HG03378 (cell line): ENCODE results near the gene PHF20.
"Not testable (repeated sequence)": the region's sequence is repeated elsewhere in the genome, so short reads cannot be mapped to it uniquely, and the experiment has no call there.

Experiments
- ATAC-seq: cut with Tn5 transposase; IDR thresholded peaks from one replicate; pipeline ENCODE4 v1.9.1; 2021; ENCODE audit warnings: mild to moderate bottlenecking, moderate library complexity; ENCODE audit not compliant: unreplicated experiment

The PHF20 gene

GRCh38 chr20:35883778-35884540 lies 112.1 kb downstream of the PHF20 start:
- no peak for ATAC-seq

DNA sequence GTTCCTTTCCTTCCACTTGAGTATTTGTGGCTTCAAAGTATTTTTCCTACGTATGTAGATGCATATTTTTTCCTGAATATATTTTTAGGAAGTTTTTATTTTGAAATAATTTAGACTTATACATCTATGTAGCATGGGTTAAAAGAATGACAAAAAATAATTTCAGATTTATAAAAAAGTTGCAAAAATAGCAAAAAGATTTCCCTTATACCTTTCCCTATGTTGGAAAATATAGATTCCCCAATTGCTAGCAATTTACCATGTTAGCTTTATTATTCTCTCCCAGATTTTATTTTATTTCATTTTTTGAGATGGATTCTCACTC lies 112.7 kb downstream of the PHF20 start:
- ATAC-seq = no peak

- ATAC-seq = no peak
These were observed 113.4 kb downstream of the PHF20 start for GRCh38 chr20:35885212-35885611.

GRCh38 chr20:35886537-35886936 lies 114.7 kb downstream of the PHF20 start:
- no peak for ATAC-seq

DNA sequence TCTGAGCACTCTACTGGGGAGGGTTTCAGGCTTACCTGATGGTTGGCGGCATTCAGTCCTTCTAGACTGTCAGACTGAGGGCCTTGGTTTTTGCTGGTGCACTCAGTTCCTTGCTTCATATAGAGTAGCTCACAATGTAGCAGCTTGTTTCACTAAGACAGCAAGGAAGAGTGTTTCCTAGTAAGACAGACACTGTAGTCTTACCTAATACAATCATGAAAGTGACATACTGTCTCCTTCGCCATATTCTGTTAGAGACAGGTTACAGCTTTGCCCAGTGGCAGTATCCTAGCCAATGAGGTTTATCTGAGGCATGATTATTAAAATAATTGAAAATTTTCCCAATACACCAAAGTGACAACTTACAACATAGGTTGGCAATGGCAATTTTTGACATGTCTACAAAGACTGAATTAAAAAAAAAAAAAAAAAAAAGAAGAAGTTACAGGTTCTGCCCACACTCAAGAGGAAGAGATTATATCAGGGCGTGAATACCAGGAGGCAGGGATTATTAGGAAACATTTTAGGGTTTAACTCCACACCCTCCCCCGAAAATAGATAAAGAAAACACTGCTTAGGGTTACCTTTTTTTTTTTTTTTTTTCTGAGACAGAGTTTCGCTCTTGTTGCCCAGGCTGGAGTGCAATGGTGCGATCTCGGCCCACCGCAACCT lies 115.7 kb downstream of the PHF20 start:
- no peak for ATAC-seq

DNA sequence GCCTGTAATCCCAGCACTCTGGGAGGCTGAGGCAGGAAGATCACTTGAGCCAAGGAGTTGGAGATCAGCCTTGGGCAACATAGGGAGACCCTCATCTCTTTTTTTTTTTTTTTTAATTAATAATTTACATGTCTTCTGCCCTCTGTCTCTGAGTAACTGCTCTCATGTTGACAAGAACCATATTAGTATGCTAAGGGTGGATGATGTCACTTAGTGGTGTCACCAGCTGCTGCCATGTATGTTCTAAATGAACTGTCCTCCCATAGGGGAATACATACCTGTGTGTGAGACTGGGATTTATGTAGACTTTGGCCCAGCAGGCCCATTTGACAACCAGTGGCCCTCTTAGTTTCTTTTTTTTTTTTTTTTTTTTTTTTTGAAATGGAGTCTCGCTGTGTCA lies 116.8 kb downstream of the PHF20 start:
- no peak for ATAC-seq

DNA sequence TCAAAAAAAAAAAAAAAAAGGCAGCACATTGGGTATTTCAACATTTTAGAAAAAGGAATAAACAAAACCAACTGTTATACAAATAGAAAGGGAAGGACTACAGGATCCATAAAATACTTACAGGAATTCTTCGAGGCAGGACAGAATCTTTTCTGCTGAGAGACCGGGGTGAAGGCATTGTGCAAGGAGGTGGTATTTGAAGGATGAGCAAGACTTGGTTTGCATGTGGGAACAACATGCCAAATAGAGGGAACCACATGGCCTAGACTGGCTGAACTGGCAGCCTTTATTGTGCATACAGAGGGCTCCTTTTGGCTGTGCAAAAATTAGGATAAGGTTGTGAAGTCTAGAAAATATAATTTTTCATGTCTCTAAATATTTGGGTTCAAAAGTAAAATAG lies 119.6 kb downstream of the PHF20 start:
- ATAC-seq = no peak

DNA sequence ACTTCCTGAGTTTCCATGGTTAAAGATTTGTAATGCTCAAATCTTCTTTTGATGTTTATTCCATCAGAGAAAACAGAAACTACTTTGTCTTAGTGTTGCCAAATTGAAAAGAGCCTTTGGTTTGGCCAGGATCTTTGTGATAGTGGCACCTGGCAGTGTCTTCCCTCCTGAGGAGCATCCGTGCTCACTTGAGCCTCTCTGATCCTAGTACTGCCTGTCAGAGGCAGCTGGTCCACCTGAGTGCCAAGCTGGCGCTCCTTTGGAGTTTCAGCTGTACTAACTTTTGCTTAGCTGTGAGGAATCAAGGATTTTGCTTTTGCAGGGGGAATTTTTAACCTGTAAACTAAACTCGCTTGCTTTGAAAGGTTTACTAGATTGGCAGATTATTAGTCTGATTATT lies 121.1 kb downstream of the PHF20 start:
- no peak for ATAC-seq

DNA sequence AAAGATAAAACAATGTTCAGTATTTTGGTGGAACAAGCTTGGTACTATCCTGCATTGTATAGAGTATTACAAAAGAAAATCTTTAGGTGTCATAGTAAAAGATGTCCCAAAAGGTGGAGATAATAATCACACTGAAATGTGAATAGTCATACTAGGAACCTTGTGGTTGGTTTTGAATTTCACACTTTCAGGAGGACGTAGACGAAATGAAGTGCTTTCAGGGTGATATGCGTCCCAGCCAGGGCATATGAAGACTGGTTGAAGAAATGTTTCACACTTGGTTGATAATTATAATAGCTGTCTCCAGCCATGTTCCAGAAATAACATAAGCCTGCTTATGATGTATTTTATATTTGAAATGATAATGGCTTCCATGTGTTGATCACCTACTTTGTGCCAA lies 122.1 kb downstream of the PHF20 start:
- peak; percentile 87 for ATAC-seq

DNA sequence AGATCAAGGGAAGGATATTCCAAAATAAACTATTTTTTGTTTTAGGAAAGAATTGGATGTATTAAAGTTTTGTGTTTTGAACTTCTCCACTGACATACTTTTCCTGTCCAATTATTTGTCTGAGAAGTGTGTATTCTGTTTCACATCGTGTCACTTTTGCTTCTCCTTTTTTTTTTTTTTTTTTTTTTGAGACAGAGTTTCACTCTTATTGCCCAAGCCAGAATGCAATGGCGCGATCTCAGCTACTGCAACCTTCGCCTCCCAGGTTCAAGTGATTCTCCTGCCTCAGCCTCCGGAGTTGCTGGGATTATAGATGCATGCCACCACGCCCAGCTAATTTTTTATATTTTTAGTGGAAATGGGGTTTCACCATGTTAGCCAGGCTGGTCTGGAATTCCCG lies 123.7 kb downstream of the PHF20 start:
- not testable (repeated sequence) for ATAC-seq

DNA sequence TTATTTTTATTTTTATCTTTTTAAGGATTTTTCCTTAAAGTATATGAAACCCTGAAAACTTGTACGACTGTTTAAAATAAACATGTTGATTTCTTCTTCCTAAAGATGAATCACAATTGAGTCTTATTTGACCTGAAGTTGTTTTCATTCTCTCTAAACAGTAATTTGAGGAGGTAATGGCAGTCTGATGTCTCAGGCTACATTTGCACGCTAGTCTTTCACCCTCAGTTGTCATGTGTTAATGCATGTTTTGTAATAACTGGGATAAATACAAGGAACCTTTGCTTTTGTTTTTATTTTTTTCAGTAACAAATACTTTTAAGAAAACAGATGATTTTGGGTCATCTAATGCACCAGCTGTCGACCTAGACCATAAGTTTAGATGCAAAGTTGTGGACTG lies 127.2 kb downstream of the PHF20 start:
- ATAC-seq = no peak

DNA sequence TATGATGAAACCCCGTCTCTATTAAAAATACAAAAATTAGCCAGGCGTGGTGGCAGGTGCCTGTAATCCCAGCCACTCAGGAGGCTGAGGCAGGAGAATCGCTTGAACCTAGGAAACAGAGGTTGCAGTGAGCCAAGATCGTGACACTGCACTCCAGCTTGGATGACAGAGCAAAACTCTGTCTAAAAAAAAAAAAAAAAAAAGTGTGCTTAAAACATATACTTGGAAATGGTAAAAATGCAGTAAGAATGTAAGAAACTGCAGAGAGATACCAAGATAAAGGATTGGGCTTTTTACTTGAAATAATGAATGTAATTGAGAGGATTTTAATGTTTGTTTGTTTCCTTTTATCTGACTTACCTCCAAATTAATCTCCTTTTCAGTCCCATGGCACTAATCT lies 129.4 kb downstream of the PHF20 start:
- not testable (repeated sequence) for ATAC-seq

DNA sequence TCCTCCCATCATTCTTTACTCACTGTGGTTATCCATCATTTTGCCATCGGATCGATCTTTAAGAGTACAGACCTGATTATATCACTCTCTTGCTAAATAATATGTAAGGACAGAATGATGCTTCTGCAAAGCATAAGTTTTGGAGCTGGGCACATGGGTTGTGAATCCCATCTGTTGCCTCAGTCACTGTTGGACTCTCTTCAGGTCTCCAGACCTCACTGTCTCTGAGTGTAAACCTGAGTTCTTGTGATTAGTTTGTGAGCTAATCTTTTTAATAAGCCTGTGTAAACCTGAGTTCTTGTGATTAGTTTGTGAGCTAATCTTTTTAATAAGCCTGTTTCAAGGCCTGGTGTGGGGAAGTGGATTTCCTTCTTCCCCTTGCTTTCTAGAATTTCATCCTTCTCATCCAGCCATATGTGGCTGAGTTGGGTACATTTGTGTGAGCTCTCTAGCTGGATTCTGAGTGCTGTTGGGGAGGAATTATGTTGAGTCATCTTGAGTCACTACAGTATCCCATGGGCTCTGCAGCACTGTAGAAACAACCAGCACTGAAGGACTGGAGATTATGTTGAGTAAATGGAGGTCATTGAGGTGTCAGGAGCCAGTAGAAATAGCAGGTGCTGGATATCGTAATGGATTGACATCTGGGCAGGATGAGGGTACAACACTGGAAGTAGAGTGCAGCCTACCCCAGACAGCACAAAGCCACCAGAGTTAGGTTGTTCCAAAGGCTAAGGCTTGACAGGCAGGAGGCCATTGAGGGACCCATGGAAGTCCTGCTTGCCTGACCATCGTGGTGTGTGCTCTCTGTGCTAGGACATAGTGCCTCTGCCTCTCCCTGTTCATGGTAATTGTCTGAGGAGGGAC lies 130.1 kb downstream of the PHF20 start:
- ATAC-seq = no peak

GRCh38 chr20:35902545-35902941 lies 130.7 kb downstream of the PHF20 start:
- no peak for ATAC-seq

DNA sequence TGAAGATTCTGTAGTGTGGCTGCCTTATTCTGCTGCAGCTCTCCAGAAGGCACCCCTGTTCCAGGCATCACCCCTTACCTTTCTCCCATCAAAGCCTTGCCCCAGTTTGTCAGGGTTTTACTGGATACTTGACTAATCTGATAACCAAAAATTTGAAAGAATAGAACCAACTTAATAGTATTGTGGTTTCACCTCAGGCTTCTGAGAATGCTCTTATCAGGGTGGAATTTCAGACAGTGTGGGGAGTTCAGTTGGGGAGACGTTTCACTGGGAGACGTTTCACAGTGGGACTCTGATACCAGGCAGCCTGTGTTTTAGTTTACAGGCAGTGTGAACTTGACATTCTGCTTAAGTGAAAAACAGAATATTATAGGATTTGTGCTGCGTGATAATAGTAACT lies 132.0 kb downstream of the PHF20 start:
- ATAC-seq = no peak

- ATAC-seq = no peak
These were observed 133.3 kb downstream of the PHF20 start for GRCh38 chr20:35904982-35905663.

DNA sequence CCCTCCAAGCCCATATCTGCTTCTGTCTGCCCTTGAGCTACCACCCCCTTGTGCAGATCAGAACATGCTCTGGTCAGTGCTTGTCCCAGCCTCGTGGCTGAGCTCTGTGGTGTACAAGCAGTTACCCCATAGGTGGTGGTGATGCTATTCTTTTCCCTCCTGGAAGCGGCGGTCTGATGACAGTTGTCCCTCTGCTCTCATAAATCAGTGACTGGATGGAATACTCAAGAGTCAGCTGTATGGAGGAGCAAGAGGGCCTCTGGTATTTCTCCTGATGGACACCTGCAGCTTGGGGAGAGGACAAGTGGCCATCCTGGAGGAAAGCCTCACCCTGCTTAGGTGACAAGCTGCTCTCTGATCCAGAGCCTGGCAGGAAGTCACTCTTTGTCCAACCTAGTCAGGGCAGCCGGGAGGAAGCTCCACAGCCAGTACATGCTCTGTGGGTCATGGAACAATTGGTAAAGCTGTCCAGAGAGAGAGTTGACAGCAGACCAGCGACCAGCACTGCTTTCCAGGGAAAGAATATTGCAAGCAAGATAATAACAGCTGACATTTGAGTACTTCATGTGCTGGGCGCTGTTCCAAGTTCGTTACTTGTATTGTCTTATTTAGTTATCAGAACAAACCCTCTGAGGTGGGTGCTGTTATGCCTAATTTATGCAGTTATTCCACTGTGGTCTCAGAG lies 135.3 kb downstream of the PHF20 start:
- no peak for ATAC-seq

GRCh38 chr20:35908007-35908406 lies 136.2 kb downstream of the PHF20 start:
- no peak for ATAC-seq

DNA sequence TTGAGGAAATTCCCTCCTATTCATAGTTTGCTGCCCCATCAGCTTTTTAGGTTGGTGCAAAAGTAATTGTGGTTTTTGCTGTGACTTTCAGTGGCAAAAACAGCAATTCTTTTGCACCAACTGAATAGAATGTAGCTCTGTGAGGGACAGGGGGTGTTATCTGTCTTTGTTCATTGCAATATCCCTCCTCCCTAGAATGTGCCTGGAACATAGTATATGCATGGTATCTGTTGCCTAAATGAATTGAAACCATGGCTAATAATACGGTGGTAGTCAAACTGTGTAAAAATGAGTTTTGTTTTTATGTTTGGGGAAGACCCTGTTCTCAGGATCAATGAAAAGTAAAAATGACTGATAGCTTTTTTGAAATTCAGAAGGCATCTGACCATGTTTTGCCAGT lies 137.4 kb downstream of the PHF20 start:
- ATAC-seq = no peak

GRCh38 chr20:35909796-35910195 lies 138.0 kb downstream of the PHF20 start:
- ATAC-seq = no peak

GRCh38 chr20:35910254-35910653 lies 138.4 kb downstream of the PHF20 start:
- ATAC-seq = no peak
